NCI-H2171 (cell line): Measurements from ENCODE around the gene OTULINL.

Experiments
- DNase-seq: peaks from one replicate; lab custom pipeline; 2025; lab: John Stamatoyannopoulos, UW

Gene OTULINL

GRCh38 chr5:14600846-14601245 is 19.3 kb downstream of the OTULINL start:
- DNase-seq: no peak

GRCh38 chr5:14603141-14603540 is 21.5 kb downstream of the OTULINL start:
- DNase-seq: no peak

- no peak for DNase-seq
These were observed 25.5 kb downstream of the OTULINL start for GRCh38 chr5:14607104-14607503.

- no peak for DNase-seq
These were observed 26.6 kb downstream of the OTULINL start for GRCh38 chr5:14608169-14608568.

DNA sequence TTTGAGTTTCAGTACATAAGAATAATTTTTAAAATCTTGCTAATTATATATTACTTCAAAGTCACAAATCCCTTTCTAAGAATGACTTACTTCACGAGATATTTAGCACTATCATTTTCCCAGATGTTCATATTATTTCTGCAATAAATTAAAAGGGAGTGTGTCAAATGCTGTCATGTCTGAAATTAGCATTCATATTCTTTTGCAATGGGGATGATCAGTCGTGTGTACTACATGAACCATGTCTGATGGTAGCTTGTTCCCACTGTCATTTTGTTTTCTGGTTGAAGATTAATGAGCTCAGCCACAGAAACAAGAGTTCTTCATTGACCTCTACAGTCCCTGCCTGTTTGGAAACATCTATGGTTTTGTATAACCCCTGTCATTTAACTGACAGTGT is 30.1 kb downstream of the OTULINL start:
- DNase-seq: no peak

GRCh38 chr5:14614490-14614889 is 32.9 kb downstream of the OTULINL start:
- DNase-seq: no peak

DNA sequence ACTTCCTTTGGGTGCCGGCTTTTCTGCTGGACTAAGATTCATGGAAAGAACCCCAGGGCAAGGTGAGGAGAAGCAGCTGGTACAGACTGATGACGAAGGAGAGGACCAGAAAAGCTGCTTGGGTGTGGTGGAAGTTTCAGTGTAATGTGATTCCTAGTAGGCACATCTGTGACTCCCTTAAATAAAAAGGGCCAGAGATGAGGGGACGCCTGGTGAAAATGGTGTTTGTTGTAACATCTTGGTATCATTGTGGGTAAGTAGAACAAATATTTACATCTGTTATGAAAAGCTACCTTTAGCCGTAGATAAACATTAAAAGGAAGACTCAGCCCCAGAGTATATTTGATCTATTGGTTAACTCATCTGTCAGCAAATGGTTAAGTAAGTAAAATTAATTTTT is 33.8 kb downstream of the OTULINL start:
- DNase-seq: peak; percentile 60

DNA sequence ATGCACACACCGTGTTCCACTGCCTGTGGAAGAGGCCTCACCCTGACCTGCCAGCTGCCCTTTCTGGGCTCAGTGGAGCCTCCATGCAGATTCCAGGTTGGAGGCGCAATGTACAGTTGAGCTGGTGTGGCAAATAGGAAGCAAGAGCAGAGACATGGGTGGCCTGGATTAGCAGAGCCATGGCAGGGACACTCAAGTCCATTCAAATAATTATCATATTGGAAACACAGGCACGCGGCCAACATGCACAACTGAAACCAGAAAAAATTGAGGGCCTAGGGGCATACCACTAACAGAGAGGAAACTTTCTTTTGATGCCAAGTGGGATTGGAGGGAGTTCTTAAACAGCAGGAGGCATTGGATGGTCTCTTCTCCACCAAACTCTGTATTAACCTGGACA is 35.8 kb downstream of the OTULINL start:
- DNase-seq: no peak

GRCh38 chr5:14627270-14627669 is 45.7 kb downstream of the OTULINL start:
- DNase-seq: no peak

GRCh38 chr5:14628346-14628745 is 46.8 kb downstream of the OTULINL start:
- DNase-seq: no peak

GRCh38 chr5:14630671-14631070 is 49.1 kb downstream of the OTULINL start:
- DNase-seq: no peak

DNA sequence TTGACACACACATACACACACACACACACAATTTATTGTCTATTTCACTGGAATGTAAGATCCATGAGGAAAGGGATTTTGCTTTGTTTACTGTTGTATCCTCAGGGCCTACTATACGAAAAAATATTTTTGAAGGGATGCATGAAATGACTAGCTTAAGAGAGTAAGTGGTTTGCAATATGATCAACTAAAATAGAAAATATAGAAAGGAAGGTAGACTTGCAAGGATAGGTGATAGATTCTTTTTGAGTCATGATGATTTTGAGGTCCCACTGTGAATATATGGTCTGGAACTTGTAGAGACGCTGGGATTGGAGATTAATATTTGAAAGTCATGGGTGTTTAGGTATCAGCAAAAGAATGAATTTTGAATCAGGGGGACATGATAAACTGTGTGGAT is 54.1 kb downstream of the OTULINL start:
- no peak for DNase-seq

DNA sequence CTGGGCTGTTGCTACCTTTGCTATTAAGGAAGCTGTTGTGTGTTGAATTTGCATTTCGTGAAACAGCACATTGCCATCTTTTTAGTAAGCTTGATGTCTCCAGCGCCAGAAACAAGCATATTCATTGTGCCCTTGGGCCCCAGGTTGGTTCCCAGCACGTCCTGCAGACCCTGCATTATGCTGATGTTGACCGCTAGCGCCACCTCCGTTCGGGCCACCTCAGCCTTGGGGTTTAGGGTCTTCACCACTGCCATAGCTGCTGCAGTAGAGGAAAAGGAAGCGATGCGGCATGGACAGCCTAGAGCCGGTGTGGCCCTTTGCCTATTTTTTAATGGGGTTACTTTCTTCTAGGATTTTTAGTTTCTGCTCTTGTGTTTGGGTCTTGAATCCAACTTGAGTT is 59.2 kb downstream of the OTULINL start:
- DNase-seq: no peak

DNA sequence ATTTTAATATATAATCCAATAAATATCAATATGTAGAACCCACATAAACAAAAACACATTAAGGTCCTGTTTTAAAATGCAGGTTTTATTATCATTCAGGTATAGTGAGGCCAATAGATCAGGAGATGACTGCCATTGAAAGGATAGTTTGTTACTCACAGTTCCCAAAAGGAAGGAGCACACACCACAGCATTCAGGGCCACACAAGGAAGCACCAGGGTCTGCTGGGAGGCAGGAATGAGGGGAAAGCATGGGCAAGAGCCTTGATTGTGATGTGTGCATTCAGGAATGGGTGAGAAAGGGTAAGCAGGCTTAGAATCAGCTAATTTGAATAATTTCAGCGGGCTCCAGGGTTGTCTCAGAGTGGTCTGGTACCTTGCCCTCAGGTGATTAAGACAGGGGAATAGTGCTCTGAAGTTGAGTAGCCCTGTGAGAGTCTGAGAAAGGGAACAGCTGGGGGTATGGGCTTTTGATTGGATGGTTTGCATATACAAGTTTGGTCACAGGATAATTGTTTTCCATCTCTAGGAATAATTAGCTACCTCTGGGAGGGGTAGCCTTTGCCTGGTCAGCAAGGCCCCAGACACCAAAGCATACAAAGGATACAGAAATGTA is 63.1 kb downstream of the OTULINL start:
- DNase-seq: no peak

DNA sequence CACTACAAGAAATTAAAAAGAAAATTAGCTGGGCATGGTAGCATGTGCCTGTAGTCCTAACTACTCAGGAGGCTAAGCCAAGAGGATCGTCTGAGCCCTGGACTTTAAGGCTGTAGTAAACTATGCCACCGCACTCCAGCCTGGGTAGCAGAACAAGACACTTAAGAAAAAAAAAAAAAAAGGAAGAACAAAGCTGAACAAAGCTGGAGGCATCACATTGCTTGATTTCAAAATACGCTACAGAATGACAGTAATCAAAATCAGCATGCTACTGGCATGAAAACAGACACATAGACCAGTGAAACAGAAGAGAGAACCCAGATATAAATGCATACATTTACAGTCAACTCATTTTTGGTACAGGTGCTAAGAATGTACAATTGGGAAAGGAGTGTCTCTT is 68.5 kb downstream of the OTULINL start:
- DNase-seq: no peak

GRCh38 chr5:14655146-14655741 is 73.7 kb downstream of the OTULINL start:
- no peak for DNase-seq

GRCh38 chr5:14656898-14657297 is 75.3 kb downstream of the OTULINL start:
- DNase-seq: no peak

DNA sequence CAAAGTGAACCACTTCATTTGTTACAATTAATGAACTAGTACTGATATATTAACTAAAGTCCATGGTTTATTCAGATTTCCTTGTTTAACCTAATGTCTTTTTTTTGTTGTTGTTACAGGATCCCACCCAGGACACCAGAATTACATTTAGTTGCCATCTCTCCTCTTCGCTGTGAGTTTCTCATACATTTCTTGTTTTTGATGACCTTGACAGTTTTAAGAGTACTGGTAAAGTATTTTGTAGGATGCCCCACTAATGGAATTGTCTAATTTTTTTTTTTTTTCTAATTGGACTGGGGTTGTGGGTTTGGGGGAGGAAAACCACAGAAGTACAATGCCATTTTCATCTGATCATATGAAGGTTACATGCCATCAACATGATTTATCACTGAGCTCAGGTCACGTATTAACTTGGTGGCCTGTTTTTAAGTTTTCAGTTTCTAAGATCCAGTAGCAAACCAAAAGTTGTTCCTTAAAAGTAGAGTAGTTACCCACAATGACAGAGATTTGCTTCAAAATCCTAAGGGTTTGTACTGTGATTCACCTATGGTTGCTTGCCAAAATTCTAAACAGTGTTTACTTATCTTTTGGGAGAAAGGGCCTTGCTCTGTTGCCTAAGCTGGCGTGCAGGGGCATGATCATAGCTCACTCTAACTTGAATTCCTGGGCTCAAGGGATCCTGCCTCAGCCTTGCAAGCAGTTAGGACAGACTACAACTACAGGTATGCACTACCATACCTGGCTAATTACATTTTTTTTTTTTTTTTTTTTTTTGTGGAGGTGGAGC is 78.4 kb downstream of the OTULINL start:
- DNase-seq: no peak

DNA sequence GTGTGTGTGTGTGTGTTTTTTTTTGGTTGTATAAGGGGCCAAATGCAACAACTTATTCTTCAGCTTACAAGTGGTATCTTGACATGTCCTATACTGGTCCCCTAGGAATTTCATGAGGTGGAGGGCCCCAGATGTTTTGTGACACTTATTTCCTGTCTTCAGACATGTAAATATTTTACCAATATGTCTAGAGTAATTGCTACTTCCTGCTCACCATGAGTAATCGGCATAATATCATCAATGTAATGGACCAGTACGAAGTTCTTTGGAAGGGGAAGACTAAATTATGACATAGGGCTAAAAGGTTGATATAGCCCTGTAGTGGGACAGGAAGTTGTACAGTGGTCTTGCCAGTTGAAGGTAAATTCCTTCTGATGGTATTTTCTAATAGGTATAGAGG is 79.2 kb downstream of the OTULINL start:
- DNase-seq: no peak
